ENCODE measurements around the gene ACTRT3. TPM values are rescaled to one million over a fixed set of nuclear protein-coding genes. Genes with fewer than 3 reads are reported as not detected.

ACTRT3 gene
- total RNA-seq, 3 donors from 2014 or later = 0.90 to 1.1 (median 1.0) TPM

- intact Hi-C loops (cut with DNase I, micrococcal nuclease) = no loop called here
- H3K36me3 ChIP-seq (ENCODE audit: low read depth) = no peaks in the 10 kb centered on the region
- ATAC-seq (peak; percentile 58), DNase-seq (peak in 1 of 3 donors; percentile 30)
- H3K4me3 ChIP-seq = no peak overlapping the region
- peaks cover 5% of the 10 kb centered on the region for H3K4me1 ChIP-seq (ENCODE audit: low read depth)
- H3K9me3 ChIP-seq = no peaks in the 10 kb centered on the region
- TF ChIP-seq, protein P1, sequence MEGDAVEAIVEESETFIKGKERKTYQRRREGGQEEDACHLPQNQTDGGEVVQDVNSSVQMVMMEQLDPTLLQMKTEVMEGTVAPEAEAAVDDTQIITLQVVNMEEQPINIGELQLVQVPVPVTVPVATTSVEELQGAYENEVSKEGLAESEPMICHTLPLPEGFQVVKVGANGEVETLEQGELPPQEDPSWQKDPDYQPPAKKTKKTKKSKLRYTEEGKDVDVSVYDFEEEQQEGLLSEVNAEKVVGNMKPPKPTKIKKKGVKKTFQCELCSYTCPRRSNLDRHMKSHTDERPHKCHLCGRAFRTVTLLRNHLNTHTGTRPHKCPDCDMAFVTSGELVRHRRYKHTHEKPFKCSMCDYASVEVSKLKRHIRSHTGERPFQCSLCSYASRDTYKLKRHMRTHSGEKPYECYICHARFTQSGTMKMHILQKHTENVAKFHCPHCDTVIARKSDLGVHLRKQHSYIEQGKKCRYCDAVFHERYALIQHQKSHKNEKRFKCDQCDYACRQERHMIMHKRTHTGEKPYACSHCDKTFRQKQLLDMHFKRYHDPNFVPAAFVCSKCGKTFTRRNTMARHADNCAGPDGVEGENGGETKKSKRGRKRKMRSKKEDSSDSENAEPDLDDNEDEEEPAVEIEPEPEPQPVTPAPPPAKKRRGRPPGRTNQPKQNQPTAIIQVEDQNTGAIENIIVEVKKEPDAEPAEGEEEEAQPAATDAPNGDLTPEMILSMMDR (IDR thresholded peaks at IDR 0.05) = no peak
These were observed 10.9 kb downstream of the ACTRT3 start for GRCh38 chr3:169758359-169758994.

- Histone ChIP-seq H3K4me3 (no peak overlapping the region), H3K4me1 (ENCODE audit: low read depth) (peaks cover 5% of the 10 kb centered on the region), H3K36me3 (ENCODE audit: low read depth) (no peaks in the 10 kb centered on the region), H3K9me3 (no peaks in the 10 kb centered on the region)
- TF ChIP-seq, protein P1 (IDR thresholded peaks at IDR 0.05) = no peak
- ATAC-seq (no peak), DNase-seq (no peak)
- intact Hi-C loops (cut with DNase I, micrococcal nuclease) = no loop called here
These were observed 13.9 kb downstream of the ACTRT3 start for GRCh38 chr3:169755488-169755887.

DNA sequence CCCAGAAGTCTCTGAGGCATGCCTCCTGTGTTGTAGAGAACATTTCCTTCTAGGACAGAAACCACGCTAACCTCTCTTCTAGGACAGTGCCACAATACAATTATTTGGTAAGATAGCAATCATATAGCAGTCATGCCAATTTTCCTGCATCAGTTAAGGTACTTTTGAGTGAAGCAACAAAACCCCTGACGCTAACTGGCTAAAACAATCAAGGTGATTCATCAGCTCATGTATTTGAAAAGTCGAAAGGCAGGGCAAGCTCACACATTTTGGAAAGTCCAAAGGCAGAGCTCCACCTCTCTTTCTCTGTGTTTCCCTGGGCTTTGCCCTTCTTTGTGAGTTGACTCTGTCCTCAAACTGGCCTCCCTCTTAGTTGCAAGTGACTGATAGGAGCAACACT, 14.7 kb downstream of the ACTRT3 start:
- no peaks in the 10 kb centered on the region for H3K9me3 ChIP-seq
- TF ChIP-seq, protein P1 (IDR thresholded peaks at IDR 0.05) = no peak
- H3K36me3 ChIP-seq (ENCODE audit: low read depth) = no peaks in the 10 kb centered on the region
- intact Hi-C loops (cut with DNase I, micrococcal nuclease) = no loop called here
- H3K4me3 ChIP-seq = no peak overlapping the region
- DNase-seq (no peak), ATAC-seq (no peak)
- peaks cover 5% of the 10 kb centered on the region for H3K4me1 ChIP-seq (ENCODE audit: low read depth)

- TF ChIP-seq, protein P1 (IDR thresholded peaks at IDR 0.05) = no peak
- ATAC-seq = no peak
- no peaks in the 10 kb centered on the region for H3K36me3 ChIP-seq (ENCODE audit: low read depth)
- no peaks in the 10 kb centered on the region for H3K9me3 ChIP-seq
- intact Hi-C loops (cut with DNase I, micrococcal nuclease) = no loop called here
- H3K4me1 ChIP-seq (ENCODE audit: low read depth) = no peaks in the 10 kb centered on the region
- H3K4me3 ChIP-seq = no peak overlapping the region
- DNase-seq = no peak
These were observed 17.5 kb downstream of the ACTRT3 start for GRCh38 chr3:169751875-169752274.

DNA sequence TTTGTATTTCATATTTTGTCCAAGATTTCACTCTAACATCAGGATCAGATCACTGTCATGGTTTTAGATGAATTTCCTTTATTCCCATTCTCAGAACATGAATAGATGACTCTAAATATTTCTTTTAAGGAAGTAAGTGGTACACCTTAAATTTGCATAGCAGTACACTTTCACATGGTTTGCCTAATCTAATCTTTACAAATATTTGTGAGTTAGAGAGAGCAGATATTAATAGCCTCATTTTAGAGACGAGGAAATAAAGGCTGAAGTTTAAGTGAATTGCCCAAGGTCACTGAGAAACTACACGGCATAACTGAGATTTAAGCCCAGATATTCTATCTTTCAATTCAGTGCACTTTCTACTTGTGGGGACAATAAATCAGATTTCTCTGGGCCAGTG, 18.7 kb downstream of the ACTRT3 start:
- H3K9me3 ChIP-seq = no peaks in the 10 kb centered on the region
- TF ChIP-seq, protein P1 (IDR thresholded peaks at IDR 0.05) = no peak
- H3K36me3 ChIP-seq (ENCODE audit: low read depth) = no peaks in the 10 kb centered on the region
- intact Hi-C loops (cut with DNase I, micrococcal nuclease) = no loop called here
- ATAC-seq (no peak), DNase-seq (no peak)
- H3K4me3 ChIP-seq = no peak overlapping the region
- H3K4me1 ChIP-seq (ENCODE audit: low read depth) = no peaks in the 10 kb centered on the region

DNA sequence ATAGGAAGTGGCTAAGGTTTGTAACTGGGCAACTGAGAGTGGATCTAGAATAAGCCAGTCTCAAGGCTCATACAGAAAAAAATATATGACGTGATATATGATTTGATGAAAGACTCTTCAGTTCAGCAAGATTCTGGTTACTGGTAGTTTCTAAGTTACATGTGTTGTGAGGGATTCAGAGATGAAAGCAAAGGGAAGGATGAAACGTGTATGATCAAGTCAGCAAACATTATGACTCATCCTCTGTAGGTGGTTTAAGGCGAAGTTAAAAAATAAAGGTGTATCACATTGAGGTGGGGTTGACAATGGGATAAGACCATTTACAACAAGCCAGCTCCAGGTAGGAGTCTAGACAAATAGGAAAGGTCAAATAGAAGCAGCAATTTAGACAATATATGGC, 20.7 kb downstream of the ACTRT3 start:
- TF ChIP-seq, protein P1 (IDR thresholded peaks at IDR 0.05) = no peak
- intact Hi-C loops (cut with DNase I, micrococcal nuclease) = no loop called here
- H3K4me1 ChIP-seq (ENCODE audit: low read depth) = no peaks in the 10 kb centered on the region
- DNase-seq (no peak), ATAC-seq (peak; percentile 59)
- no peaks in the 10 kb centered on the region for H3K9me3 ChIP-seq
- no peak overlapping the region for H3K4me3 ChIP-seq
- H3K36me3 ChIP-seq (ENCODE audit: low read depth) = no peaks in the 10 kb centered on the region
